Neural progenitor cell (in vitro differentiated cells): ENCODE measurements around the gene METAP2.

Experiments
- EZH2 ChIP-seq: fragments of 200-600 bp; sonication (generic); IDR thresholded peaks from 2 replicates; pipeline ENCODE4 v1.6.1; 2017; ENCODE audit warnings: antibody characterized with exemption, mild to moderate bottlenecking, moderate library complexity
- TF ChIP-seq, protein P1 (sequence below): fragments of 200-600 bp; sonication (generic); IDR thresholded peaks from 2 replicates; pipeline ENCODE4 v1.5.1; 2017; ENCODE audit warnings: antibody characterized with exemption, mild to moderate bottlenecking

DNA sequence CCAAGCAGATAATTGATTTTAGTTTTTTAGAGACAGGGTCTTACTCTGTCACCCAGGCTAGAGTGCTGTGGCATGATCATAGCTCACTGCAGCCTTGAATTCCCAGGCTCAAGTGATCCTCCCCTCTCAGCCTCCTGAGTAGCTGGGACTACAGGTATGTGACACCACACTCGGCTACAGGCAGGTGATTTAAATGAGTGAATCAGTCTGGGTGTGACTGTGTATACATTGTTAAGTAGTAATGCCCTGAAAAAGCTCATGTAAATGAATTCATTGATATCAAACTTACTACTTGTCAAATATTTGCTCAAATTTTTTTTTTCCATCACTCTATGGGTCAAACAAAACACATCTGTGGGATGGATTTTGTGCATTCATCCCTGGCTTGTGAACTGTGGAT, 83.7 kb downstream of the METAP2 start:
- no peak for TF ChIP-seq EZH2
- TF ChIP-seq, protein P1, sequence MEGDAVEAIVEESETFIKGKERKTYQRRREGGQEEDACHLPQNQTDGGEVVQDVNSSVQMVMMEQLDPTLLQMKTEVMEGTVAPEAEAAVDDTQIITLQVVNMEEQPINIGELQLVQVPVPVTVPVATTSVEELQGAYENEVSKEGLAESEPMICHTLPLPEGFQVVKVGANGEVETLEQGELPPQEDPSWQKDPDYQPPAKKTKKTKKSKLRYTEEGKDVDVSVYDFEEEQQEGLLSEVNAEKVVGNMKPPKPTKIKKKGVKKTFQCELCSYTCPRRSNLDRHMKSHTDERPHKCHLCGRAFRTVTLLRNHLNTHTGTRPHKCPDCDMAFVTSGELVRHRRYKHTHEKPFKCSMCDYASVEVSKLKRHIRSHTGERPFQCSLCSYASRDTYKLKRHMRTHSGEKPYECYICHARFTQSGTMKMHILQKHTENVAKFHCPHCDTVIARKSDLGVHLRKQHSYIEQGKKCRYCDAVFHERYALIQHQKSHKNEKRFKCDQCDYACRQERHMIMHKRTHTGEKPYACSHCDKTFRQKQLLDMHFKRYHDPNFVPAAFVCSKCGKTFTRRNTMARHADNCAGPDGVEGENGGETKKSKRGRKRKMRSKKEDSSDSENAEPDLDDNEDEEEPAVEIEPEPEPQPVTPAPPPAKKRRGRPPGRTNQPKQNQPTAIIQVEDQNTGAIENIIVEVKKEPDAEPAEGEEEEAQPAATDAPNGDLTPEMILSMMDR = no peak
